ENCODE data around the gene VSX2. TPM values are rescaled to one million over a fixed set of nuclear protein-coding genes. Genes with fewer than 3 reads are reported as not detected.

Gene VSX2
- total RNA-seq, 1 donor from 2014 or later: not detected

DNA sequence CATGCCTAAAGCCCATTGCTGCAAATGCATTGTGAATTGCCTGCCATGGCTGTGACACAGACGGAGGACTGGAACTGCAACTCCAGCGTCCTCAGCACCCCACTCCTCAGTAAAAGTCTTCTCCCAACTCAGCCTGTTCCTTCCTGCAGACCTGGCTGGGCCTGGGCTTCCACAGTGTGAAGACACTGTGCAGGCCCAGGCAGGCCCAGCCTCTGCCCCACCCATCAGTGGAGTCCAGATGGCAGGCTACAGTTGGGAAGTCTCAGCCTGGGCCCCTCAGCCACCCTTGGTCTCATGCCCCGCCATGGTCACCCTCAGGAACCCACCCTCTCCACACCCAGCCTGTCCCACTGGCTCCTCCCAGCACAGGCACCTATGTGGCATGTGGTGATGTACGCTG is 22.0 kb downstream of the VSX2 start:
- Histone ChIP-seq H3K9me3 (ENCODE audit: insufficient read depth, low read depth, low read length) (no peaks in the 10 kb centered on the region), H3K4me1 (ENCODE audit: insufficient read depth, low read length) (peaks cover 5% of the 10 kb centered on the region), H3K4me3 (ENCODE audit: insufficient read depth, low read depth, low read length) (no peak overlapping the region), H2AFZ (ENCODE audit: low read depth, low read length) (no peak overlapping the region), H3K79me2 (ENCODE audit: insufficient read depth, low read length) (no peaks in the 10 kb centered on the region), H4K20me1 (ENCODE audit: insufficient read depth, low read length) (no peaks in the 10 kb centered on the region), H3K36me3 (ENCODE audit: insufficient read depth, low read length) (no peaks in the 10 kb centered on the region), H3K27me3 (ENCODE audit: insufficient read depth, low read length) (peaks cover 19% of the 10 kb centered on the region), H3K27ac (ENCODE audit: low read depth, low read length) (no peak overlapping the region), H3K4me2 (ENCODE audit: low read length) (no peak overlapping the region), H3K9ac (ENCODE audit: low read length) (no peak overlapping the region)
- Mint-ChIP-seq H3K4me1 (ENCODE audit: low read depth, unreplicated experiment) (no peaks in the 10 kb centered on the region), H3K36me3 (ENCODE audit: low read depth, unreplicated experiment) (peaks cover 3% of the 10 kb centered on the region), H3K27me3 (ENCODE audit: low read depth, unreplicated experiment) (peaks cover 46% of the 10 kb centered on the region), H3K4me3 (ENCODE audit: unreplicated experiment) (no peak overlapping the region), H3K9me3 (ENCODE audit: unreplicated experiment) (peaks cover 1% of the 10 kb centered on the region), H3K27ac (ENCODE audit: unreplicated experiment) (no peak overlapping the region)
- TF ChIP-seq CTCF (IDR thresholded peaks at IDR 0.05; ENCODE audit: insufficient read depth, low read depth, low read length) (no peak), EZH2 (IDR thresholded peaks at IDR 0.05; ENCODE audit: insufficient read depth, low read length) (no peak)
- FAIRE-seq (no peak), DNase-seq (ENCODE audit: low read depth) (no peak)

GRCh38 chr14:74262076-74262475 is 22.8 kb downstream of the VSX2 start:
- no peaks in the 10 kb centered on the region for H4K20me1 ChIP-seq (ENCODE audit: insufficient read depth, low read length)
- peaks cover 3% of the 10 kb centered on the region for H3K4me1 ChIP-seq (ENCODE audit: insufficient read depth, low read length)
- H2AFZ ChIP-seq (ENCODE audit: low read depth, low read length): no peak overlapping the region
- peaks cover 1% of the 10 kb centered on the region for H3K9me3 Mint-ChIP-seq (ENCODE audit: unreplicated experiment)
- H3K36me3 ChIP-seq (ENCODE audit: insufficient read depth, low read length): no peaks in the 10 kb centered on the region
- H3K36me3 Mint-ChIP-seq (ENCODE audit: low read depth, unreplicated experiment): peaks cover 3% of the 10 kb centered on the region
- no peak overlapping the region for H3K4me2 ChIP-seq (ENCODE audit: low read length)
- no peak overlapping the region for H3K4me3 ChIP-seq (ENCODE audit: insufficient read depth, low read depth, low read length)
- no peak for DNase-seq (ENCODE audit: low read depth)
- no peaks in the 10 kb centered on the region for H3K9me3 ChIP-seq (ENCODE audit: insufficient read depth, low read depth, low read length)
- no peaks in the 10 kb centered on the region for H3K4me1 Mint-ChIP-seq (ENCODE audit: low read depth, unreplicated experiment)
- TF ChIP-seq CTCF (IDR thresholded peaks at IDR 0.05; ENCODE audit: insufficient read depth, low read depth, low read length): no peak
- no peak for TF ChIP-seq EZH2 (IDR thresholded peaks at IDR 0.05; ENCODE audit: insufficient read depth, low read length)
- H3K4me3 Mint-ChIP-seq (ENCODE audit: unreplicated experiment): no peak overlapping the region
- H3K79me2 ChIP-seq (ENCODE audit: insufficient read depth, low read length): no peaks in the 10 kb centered on the region
- peaks cover 43% of the 10 kb centered on the region for H3K27me3 Mint-ChIP-seq (ENCODE audit: low read depth, unreplicated experiment)
- H3K27ac ChIP-seq (ENCODE audit: low read depth, low read length): no peak overlapping the region
- no peak overlapping the region for H3K27ac Mint-ChIP-seq (ENCODE audit: unreplicated experiment)
- FAIRE-seq: no peak
- peaks cover 19% of the 10 kb centered on the region for H3K27me3 ChIP-seq (ENCODE audit: insufficient read depth, low read length)
- no peak overlapping the region for H3K9ac ChIP-seq (ENCODE audit: low read length)

DNA sequence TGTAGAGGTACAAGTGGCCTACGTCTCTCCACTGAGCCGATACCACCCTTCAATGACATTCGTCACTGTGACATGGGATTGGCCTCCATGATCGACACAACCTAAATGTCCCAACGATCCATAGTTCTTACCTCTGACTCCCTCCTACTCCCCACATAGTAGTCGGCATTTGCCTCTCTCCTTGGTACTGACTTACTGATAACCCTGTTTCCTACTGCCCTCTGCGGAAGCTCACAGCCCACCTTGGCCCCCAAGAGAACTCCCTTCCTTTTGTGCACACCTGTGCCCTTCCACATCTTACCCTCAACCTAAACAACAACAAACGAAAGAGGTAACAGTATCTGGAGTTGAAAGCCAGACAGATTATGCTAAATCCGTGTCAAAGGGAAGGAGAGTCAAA is 23.9 kb downstream of the VSX2 start:
- H3K4me3 ChIP-seq (ENCODE audit: insufficient read depth, low read depth, low read length): no peak overlapping the region
- no peaks in the 10 kb centered on the region for H3K4me1 ChIP-seq (ENCODE audit: insufficient read depth, low read length)
- H3K4me3 Mint-ChIP-seq (ENCODE audit: unreplicated experiment): no peak overlapping the region
- peaks cover 1% of the 10 kb centered on the region for H3K9me3 Mint-ChIP-seq (ENCODE audit: unreplicated experiment)
- H4K20me1 ChIP-seq (ENCODE audit: insufficient read depth, low read length): no peaks in the 10 kb centered on the region
- no peak for DNase-seq (ENCODE audit: low read depth)
- H3K36me3 ChIP-seq (ENCODE audit: insufficient read depth, low read length): no peaks in the 10 kb centered on the region
- no peak overlapping the region for H3K4me2 ChIP-seq (ENCODE audit: low read length)
- H3K27ac ChIP-seq (ENCODE audit: low read depth, low read length): no peak overlapping the region
- H3K27me3 Mint-ChIP-seq (ENCODE audit: low read depth, unreplicated experiment): peaks cover 48% of the 10 kb centered on the region
- peaks cover 2% of the 10 kb centered on the region for H3K4me1 Mint-ChIP-seq (ENCODE audit: low read depth, unreplicated experiment)
- peaks cover 14% of the 10 kb centered on the region for H3K27me3 ChIP-seq (ENCODE audit: insufficient read depth, low read length)
- H2AFZ ChIP-seq (ENCODE audit: low read depth, low read length): no peak overlapping the region
- H3K36me3 Mint-ChIP-seq (ENCODE audit: low read depth, unreplicated experiment): peaks cover 3% of the 10 kb centered on the region
- no peaks in the 10 kb centered on the region for H3K9me3 ChIP-seq (ENCODE audit: insufficient read depth, low read depth, low read length)
- FAIRE-seq: no peak
- TF ChIP-seq EZH2 (IDR thresholded peaks at IDR 0.05; ENCODE audit: insufficient read depth, low read length) (no peak), CTCF (IDR thresholded peaks at IDR 0.05; ENCODE audit: insufficient read depth, low read depth, low read length) (no peak)
- no peak overlapping the region for H3K9ac ChIP-seq (ENCODE audit: low read length)
- no peaks in the 10 kb centered on the region for H3K79me2 ChIP-seq (ENCODE audit: insufficient read depth, low read length)
- no peak overlapping the region for H3K27ac Mint-ChIP-seq (ENCODE audit: unreplicated experiment)
